Esophagus squamous epithelium (tissue), 5 donors: ENCODE measurements around the gene CD40. TPM values are rescaled to one million over a fixed set of nuclear protein-coding genes. Genes with fewer than 3 reads are reported as not detected.

Experiments
- DNase-seq: peaks from one replicate; lab custom pipeline; 2025; lab: John Stamatoyannopoulos, UW
- H3K27ac ChIP-seq, 4 donors: fragments of 200-600 bp; sonication (generic); one replicate each; pipeline ENCODE4 v1.5.1; 2016 to 2019; ENCODE audit warnings: mild to moderate bottlenecking in 1 of 4
- H3K27me3 ChIP-seq, 4 donors: fragments of 200-600 bp; sonication (generic); 1 replicate in 3 of 4; 2 replicates in 1 of 4; pipeline versions ENCODE4 v1.5.1 to v1.6.0; 2017 to 2021; ENCODE audit warnings: antibody characterized with exemption in 1 of 4
- H3K36me3 ChIP-seq, 3 donors: fragments of 200-600 bp; sonication (generic); one replicate each; pipeline ENCODE4 v1.5.1; 2016 to 2019
- H3K4me1 ChIP-seq, 3 donors: fragments of 200-600 bp; sonication (generic); one replicate each; pipeline ENCODE4 v1.5.1; 2017 to 2019
- H3K4me3 ChIP-seq, 4 donors: fragments of 200-600 bp; sonication (generic); 1 replicate in 3 of 4; 2 replicates in 1 of 4; pipeline ENCODE4 v1.5.1; 2016 to 2019; ENCODE audit warnings: mild to moderate bottlenecking in 2 of 4, moderate library complexity in 1 of 4
- H3K9me3 ChIP-seq, 3 donors: fragments of 200-600 bp; sonication (generic); one replicate each; pipeline ENCODE4 v1.5.1; 2016 to 2019
- POLR2A ChIP-seq, 4 donors: fragments of 450-650 bp; IDR thresholded peaks; one replicate each; pipeline ENCODE4 v1.6.1; 2017; ENCODE audit warnings: antibody characterized with exemption in 4 of 4, mild to moderate bottlenecking in 4 of 4, moderate library complexity in 3 of 4
- WGBS, 2 donors: methylation state at CpG; one replicate each; pipeline ENCODE4 v1.1.5; 2018; 5-methylcytosine and 5-hydroxymethylcytosine counted together
- intact Hi-C: fragments of 100-400 bp; cut with DNase I; formaldehyde crosslinking; loops from one replicate; pipeline ENCODE4 v1.15.0; 2022
- total RNA-seq, 4 donors: library from RNA; depleted of rRNA; stranded (reverse); fragments of >200 nt; gene quantifications; one replicate each; pipeline ENCODE4 v1.1.0, GENCODE V29; 2016
- TF ChIP-seq, protein P1 (sequence below), 6 experiments: fragments of 450-650 bp in 4 of 6; fragments of 200-600 bp in 2 of 6; sonication (generic) in 2 of 6; IDR thresholded peaks; one replicate each; pipeline ENCODE4 v1.5.1; 2016 to 2019; ENCODE audit warnings: antibody characterized with exemption in 6 of 6, mild to moderate bottlenecking in 4 of 6, moderate library complexity in 4 of 6
- donor health status: DM: yes; HTN: yes; CAD: no.

The CD40 gene
- total RNA-seq, 4 donors from 2014 or later: 3.2 to 15.3 (median 10.2) TPM

DNA sequence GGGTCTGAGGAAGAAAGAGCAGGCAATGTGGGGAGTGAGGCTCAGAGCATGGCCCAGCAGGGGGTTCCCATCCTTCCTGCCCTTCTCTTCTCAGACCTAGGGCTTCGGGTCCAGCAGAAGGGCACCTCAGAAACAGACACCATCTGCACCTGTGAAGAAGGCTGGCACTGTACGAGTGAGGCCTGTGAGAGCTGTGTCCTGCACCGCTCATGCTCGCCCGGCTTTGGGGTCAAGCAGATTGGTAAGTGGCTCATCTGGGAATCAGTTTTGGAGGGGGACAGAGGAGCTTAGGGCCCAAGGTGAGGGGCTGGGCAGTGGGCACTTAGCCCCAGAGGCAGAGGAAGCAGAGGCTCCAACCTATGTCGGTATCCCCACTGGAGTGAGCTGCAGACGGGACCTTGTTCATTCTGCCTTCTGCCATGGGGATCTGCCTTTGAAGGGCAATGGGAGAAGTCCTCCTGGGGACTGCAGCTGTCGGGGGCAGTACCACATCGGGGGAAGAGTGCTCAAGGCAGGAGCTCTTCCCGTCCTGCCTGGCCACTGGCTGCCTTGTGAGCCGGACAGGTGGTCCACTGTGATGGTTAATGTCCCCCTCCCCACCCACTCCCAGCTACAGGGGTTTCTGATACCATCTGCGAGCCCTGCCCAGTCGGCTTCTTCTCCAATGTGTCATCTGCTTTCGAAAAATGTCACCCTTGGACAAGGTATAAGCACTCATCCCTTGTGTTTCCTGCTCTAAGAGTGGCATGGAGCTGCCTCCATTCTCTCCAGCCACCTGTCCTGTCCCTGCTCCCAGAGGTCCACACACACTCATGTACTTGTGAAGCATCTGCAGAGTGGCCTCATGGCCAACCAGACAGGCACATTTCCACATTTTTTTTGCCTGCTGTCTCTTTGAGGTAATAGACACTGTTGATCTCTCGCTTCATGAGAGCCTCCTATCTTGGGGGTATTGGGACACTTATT is 4.7 kb downstream of the CD40 start:
- H3K27ac ChIP-seq: no peak overlapping the region
- intact Hi-C loops: no loop called here
- H3K4me1 ChIP-seq: peaks cover 16 to 48% (median 17%) of the 10 kb centered on the region in 3 donors
- H3K27me3 ChIP-seq: no peaks in the 10 kb centered on the region
- peaks cover 0 to 50% (median 8%) of the 10 kb centered on the region in 3 donors for H3K36me3 ChIP-seq
- H3K4me3 ChIP-seq: no peak overlapping the region
- WGBS, 2 donors: 81 to 94% methylated on average over 5 to 12 of the region's 15 CpGs
- H3K9me3 ChIP-seq: no peaks in the 10 kb centered on the region
- no peak for DNase-seq
- TF ChIP-seq, protein P1, sequence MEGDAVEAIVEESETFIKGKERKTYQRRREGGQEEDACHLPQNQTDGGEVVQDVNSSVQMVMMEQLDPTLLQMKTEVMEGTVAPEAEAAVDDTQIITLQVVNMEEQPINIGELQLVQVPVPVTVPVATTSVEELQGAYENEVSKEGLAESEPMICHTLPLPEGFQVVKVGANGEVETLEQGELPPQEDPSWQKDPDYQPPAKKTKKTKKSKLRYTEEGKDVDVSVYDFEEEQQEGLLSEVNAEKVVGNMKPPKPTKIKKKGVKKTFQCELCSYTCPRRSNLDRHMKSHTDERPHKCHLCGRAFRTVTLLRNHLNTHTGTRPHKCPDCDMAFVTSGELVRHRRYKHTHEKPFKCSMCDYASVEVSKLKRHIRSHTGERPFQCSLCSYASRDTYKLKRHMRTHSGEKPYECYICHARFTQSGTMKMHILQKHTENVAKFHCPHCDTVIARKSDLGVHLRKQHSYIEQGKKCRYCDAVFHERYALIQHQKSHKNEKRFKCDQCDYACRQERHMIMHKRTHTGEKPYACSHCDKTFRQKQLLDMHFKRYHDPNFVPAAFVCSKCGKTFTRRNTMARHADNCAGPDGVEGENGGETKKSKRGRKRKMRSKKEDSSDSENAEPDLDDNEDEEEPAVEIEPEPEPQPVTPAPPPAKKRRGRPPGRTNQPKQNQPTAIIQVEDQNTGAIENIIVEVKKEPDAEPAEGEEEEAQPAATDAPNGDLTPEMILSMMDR (IDR thresholded peaks at IDR 0.05): no peak
- no peak for TF ChIP-seq POLR2A (IDR thresholded peaks at IDR 0.05)

DNA sequence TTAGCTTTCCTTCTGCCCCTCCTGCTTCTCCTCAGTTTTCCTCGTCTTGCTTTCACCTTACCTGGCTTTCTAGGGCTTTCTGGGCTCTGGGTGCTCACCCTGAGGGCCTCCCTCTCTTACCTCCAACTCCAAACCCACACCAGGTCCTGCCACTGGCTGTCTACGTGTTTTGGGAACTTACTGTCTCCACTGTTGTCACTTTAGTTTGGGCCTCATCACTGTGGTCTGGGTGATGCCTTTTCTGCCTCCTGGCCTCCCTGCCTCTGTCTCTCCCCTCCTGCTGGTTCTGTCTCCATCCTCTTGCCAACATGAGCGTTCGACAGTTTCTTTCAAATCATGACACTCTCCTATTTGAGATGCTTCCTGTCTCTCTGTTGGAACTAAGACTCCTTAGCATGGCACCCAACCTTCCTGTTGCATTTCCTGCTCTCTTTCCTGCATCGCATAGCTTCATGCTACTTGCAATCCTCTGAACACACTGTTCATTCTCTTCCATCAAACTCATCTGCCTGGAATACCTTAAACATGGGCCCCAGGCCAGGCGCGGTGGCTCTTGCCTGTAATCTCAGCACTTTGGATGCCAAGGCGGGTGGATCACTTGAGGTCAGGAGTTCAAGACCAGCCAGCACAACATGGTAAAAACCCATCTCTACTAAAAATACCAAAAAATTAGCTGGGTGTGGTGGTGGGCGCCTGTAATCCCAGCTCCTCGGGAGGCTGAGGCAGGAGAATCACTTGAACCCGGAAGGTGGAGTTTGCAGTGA is 5.5 kb downstream of the CD40 start:
- Histone ChIP-seq H3K27me3 (no peaks in the 10 kb centered on the region), H3K36me3 (peaks cover 0 to 50% (median 8%) of the 10 kb centered on the region in 3 donors), H3K4me1 (peaks cover 11 to 39% (median 17%) of the 10 kb centered on the region in 3 donors), H3K27ac (no peak overlapping the region), H3K9me3 (no peaks in the 10 kb centered on the region), H3K4me3 (no peak overlapping the region)
- 88 to 90% methylated on average over 10 to 11 of the region's 11 CpGs for WGBS, 2 donors
- no peak for TF ChIP-seq POLR2A (IDR thresholded peaks at IDR 0.05)
- TF ChIP-seq, protein P1 (IDR thresholded peaks at IDR 0.05): no peak
- intact Hi-C loops: no loop called here
- DNase-seq: no peak

DNA sequence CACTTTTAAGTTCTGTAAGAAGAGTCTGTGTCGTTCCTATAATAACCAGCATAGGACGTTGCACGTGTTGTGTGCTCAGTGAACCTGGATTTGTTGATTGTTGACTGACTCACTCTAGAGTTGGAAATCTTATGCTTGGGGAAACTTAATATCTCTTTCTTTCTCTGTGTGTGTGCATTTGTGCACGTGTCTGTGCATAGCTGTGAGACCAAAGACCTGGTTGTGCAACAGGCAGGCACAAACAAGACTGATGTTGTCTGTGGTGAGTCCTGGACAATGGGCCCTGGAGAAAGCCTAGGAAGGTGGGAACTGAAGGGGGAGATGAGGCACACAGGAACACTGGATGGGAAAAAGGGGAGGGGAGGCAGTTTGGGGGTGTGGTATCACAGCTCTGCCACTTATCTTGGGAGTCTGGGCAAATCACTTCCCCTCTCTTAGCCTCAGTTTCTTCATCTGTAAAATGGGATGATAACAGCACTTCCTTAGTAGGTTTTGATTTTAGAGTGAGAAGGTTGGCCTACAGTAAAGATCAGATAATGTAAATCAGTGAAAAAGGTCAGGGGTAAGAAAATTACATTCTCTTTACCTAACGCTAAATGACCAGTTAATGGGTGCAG is 8.4 kb downstream of the CD40 start:
- H3K4me3 ChIP-seq: no peak overlapping the region
- DNase-seq: no peak
- no peak overlapping the region for H3K27ac ChIP-seq
- TF ChIP-seq POLR2A (IDR thresholded peaks at IDR 0.05): no peak
- TF ChIP-seq, protein P1 (IDR thresholded peaks at IDR 0.05): no peak
- H3K9me3 ChIP-seq: no peaks in the 10 kb centered on the region
- peaks cover 0 to 15% (median 2%) of the 10 kb centered on the region in 3 donors for H3K4me1 ChIP-seq
- peaks cover 0 to 50% (median 8%) of the 10 kb centered on the region in 3 donors for H3K36me3 ChIP-seq
- intact Hi-C loops: no loop called here
- WGBS, 2 donors: 64 to 71% methylated on average over 5 of the region's 5 CpGs
- H3K27me3 ChIP-seq: peaks cover 0 to 17% (median 0%) of the 10 kb centered on the region in 4 donors

DNA sequence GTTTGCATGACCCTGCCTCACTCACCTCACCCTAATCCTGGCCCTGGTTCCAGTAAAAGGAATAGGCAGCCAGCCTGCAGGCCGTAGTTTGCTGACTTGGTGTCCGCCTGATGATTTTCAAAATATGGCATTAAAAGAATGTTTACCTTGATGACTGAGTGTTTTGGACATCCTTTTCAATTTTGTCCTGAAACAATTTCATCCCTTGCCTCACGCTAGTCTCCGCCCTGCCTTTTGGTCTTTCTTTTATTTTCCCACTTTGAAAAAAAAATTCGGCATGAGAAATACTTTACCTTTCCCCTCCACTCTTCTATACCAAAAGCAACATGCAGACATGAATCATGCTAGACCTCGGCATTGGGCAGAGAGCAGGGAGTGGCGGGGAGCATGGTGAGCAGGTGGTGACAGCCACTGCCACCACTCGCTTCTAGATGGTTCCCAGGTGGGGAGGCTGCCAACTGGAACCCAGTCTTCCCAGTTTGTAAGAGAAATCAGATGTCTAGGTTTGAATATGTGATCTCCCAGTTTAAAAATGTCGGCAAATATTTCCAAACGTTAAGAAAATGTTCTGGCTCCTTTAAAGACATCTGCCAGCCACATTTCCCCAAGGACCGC is 9.4 kb downstream of the CD40 start:
- intact Hi-C loops: no loop called here
- no peak overlapping the region for H3K27ac ChIP-seq
- H3K27me3 ChIP-seq: peaks cover 0 to 26% (median 0%) of the 10 kb centered on the region in 4 donors
- 63 to 70% methylated on average over 10 to 11 of the region's 11 CpGs for WGBS, 2 donors
- H3K4me1 ChIP-seq: peaks cover 0 to 15% (median 4%) of the 10 kb centered on the region in 3 donors
- H3K36me3 ChIP-seq: peaks cover 0 to 44% (median 8%) of the 10 kb centered on the region in 3 donors
- DNase-seq: no peak
- H3K9me3 ChIP-seq: no peaks in the 10 kb centered on the region
- TF ChIP-seq, protein P1 (IDR thresholded peaks at IDR 0.05): no peak
- TF ChIP-seq POLR2A (IDR thresholded peaks at IDR 0.05): no peak
- H3K4me3 ChIP-seq: no peak overlapping the region
